Middle frontal gyrus (tissue), 1 donor: Measurements from ENCODE around the gene TMEM190.

Experiments used
- DNase-seq: peaks from one replicate; pipeline ENCODE4 v3.0.0-alpha.2; 2015; ENCODE audit warnings: low spot score; ENCODE audit errors: extremely low spot score

The TMEM190 gene

GRCh38 chr19:55350620-55351315 lies 25.9 kb upstream of the TMEM190 start:
- DNase-seq, result no peak

- DNase-seq, result no peak
Measured at GRCh38 chr19:55352040-55352439, 24.6 kb upstream of the TMEM190 start.

DNA sequence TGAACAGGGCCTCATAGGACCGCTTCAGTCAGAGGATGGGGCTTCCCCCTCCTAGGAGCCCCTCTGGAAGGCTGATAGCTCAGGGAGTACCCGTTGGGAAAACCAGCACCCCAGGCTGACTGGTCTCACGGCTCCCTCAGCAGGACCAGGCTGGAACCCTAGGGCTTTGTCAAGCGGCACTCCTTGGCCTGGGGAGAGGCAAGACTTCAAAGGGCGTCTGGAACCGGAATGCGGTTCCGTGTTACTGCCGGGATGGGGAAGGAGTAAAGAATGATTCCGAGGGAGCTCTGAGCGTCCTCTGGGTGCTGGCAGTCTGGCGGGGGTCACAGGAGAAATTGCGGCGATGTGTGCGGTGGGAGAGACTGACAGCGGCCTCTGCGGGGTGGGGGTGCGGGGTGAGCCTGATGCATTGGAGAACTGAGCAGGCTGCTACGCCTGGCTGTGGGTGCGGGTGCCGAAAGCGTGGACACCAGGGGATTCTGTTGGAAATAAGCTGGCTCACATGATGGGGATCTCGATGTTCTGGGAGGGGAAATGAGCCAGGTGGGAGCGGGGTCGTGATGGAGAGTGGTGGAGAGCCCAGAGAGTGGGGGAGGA lies 24.0 kb upstream of the TMEM190 start:
- no peak for DNase-seq

- DNase-seq, result no peak
Measured at GRCh38 chr19:55353356-55353802, 23.2 kb upstream of the TMEM190 start.

GRCh38 chr19:55353803-55354697 lies 22.6 kb upstream of the TMEM190 start:
- no peak for DNase-seq

DNA sequence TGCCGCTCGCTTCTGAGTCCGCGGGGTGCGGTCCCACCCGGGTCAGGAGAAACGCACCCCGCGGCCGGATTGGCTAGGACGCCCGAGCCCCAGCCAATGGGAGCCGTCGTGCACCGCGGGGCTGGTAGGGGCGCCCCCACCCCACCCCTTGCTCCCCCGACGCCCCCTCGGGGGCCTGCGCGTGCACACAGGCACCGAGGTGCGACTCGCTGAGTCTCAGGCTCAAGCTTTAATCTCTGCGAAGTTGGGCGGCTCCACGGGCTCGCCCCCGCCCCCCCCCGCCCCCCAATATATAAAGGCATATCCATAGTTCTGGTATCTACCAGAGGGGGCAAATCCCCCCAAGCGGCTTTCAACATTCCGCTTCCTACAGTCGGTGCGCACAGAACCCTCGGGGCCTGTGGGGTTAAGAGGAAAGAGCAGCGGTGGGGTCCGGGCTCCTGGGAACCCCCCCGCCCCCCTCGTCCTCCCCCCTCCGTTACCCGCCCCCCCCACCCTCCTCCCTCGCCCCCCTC lies 21.9 kb upstream of the TMEM190 start, which contains the start of gene COX6B2:
Gene COX6B2, minus strand, starts transcription at position 22 of the 515 bp plus-strand sequence. CDS start 198 bp downstream, outside the sequence.
- no peak for DNase-seq

DNA sequence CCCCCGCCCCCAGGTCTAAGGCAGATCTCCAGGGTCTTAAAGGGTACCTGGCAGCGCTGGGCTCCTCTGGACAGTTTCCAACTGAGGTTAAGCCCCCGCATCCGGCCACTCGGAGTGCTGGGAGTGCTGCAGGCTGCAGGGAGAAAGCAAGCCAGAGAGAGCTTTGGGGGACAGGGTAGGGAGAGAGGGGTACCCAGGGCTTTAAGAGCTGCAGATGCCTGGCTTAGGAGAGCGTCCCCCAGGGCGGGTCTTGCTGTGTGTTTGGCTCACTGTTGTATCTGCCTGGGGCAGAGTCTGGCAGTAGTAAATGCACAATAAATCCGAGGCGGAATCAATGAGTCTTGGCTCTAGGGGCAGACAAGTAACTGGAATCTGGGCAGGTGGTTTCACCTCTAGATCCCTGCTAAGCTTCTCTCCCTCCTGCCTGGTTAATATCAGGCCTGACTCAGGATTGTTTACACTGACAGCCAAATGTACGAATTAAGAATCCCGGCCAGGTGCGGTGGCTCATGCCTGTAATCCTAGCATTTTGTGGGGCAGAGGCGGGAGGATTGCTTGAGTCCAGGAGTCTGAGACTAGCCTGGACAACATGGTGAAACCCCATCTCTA lies 21.3 kb upstream of the TMEM190 start:
- no peak for DNase-seq

GRCh38 chr19:55358493-55358892 lies 18.1 kb upstream of the TMEM190 start:
- no peak for DNase-seq

- no peak for DNase-seq
Measured at GRCh38 chr19:55358943-55359908, 17.4 kb upstream of the TMEM190 start.

- no peak for DNase-seq
Measured at GRCh38 chr19:55360902-55361301, 15.7 kb upstream of the TMEM190 start.

- no peak for DNase-seq
Measured at GRCh38 chr19:55362174-55362989, 14.2 kb upstream of the TMEM190 start.

- DNase-seq, result no peak
Measured at GRCh38 chr19:55362990-55363716, 13.5 kb upstream of the TMEM190 start, which contains the start of gene GARIN5B. Gene GARIN5B (minus strand): TSS chr19:55363260. CDS start chr19:55363066, 194 bp downstream.

DNA sequence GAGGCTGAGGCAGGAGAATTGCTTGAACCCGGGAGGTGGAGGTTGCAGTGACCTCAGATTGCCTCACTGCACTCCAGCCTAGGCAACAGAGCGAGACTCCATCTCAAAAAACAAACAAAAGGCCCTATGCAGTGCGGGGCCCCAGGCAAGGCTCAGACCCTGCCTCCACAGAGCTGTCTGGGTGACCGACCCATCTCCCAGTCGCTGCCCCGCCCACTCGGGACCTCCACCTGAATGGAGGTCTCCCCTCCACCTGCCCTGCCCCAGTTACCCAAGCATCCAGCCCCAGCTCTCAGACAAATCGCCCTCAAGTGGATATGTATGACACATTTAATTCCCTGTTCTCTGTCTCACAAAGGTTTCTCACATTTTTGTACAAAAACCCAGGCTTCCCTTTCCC lies 11.4 kb upstream of the TMEM190 start:
- no peak for DNase-seq

DNA sequence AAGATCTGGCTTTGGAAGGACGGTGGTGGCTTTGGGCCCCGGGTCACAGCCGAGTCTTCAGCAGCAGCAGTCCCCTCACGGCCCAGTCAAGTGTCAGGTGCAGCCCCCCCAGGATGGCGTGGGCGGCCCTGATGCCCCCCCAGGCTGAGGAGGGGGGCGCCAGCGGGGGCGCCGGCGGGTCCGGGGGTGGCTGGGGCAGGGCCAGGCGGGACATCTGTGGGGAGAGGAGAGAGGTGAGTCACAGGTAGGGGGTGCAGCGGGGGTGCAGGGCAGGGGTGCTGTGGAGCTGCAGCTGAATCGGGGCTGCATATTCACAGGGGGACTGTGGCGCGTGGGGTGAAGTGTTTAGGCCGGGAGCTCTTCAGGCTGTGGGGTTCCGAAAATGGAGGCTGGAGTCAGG lies 10.7 kb upstream of the TMEM190 start:
- DNase-seq, result no peak

- no peak for DNase-seq
Measured at GRCh38 chr19:55366790-55367189, 9.8 kb upstream of the TMEM190 start.

DNA sequence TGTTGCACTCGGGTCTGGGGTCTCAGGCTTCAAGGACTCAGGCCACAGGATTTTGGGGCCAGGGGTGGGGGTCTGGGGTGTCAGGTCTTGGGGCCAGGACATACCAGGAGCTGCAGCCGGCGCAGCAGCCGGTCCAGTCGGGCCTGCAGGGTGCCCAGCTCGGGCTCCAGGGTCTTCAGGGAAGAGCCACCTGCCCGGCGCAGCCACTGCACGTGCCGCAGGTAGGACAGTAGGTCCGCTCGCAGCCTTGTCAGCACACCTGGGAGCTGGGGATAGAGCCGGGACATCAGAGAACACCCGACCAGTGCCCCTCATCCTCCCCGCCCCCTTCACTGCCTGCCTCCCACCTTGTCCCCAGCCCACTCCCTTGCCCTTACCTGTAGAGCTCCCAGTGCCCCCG lies 8.5 kb upstream of the TMEM190 start:
- DNase-seq, result no peak

GRCh38 chr19:55368701-55369563 lies 7.7 kb upstream of the TMEM190 start:
- DNase-seq, result no peak
